Activated T-cell treated with anti-CD3 and anti-CD28 coated beads, Interleukin-2, amount 50 U/mL, for 48 hours (primary cell): ENCODE measurements around the gene SMIM11.
"Not testable (repeated sequence)": the region's sequence is repeated elsewhere in the genome, so short reads cannot be mapped to it uniquely, and the experiment has no call there.

Experiments
- DNase-seq, 2 experiments: peaks; one replicate each; pipeline ENCODE4 v3.0.0-alpha.2; 2020

Gene SMIM11

GRCh38 chr21:34428441-34428840 lies 53.1 kb downstream of the SMIM11 start:
- DNase-seq: not testable (repeated sequence)

GRCh38 chr21:34429710-34430109 lies 54.4 kb downstream of the SMIM11 start:
- DNase-seq: not testable (repeated sequence)
